NOMO-1 (cell line): Measurements from ENCODE around the gene ZNF536.

Source experiments
- DNase-seq, 2 experiments: peaks; one replicate each; lab custom pipeline; 2025; ENCODE audit not compliant: unreplicated experiment in 2 of 2; lab: John Stamatoyannopoulos, UW

ZNF536 gene

DNA sequence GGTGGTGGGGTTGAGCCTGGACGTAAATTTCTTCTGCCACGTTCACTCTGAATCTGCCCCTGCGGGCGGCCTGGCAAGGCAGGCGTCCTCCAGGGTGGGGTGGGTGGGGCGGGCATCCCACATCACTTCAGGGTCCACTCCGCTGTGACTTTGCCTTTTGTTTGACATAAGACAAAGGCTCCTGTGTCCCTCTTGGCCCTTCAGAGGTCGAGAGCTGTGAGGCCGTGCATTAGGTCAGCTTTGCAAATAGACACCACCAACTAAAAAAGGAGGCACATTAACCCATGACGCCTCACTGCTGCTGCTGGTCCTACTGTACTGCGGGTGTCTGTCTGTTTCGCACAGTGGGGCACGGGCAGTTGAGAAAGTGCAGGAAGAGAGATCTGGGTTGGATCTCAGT, 10.5 kb upstream of the ZNF536 start:
- no peak for DNase-seq

DNA sequence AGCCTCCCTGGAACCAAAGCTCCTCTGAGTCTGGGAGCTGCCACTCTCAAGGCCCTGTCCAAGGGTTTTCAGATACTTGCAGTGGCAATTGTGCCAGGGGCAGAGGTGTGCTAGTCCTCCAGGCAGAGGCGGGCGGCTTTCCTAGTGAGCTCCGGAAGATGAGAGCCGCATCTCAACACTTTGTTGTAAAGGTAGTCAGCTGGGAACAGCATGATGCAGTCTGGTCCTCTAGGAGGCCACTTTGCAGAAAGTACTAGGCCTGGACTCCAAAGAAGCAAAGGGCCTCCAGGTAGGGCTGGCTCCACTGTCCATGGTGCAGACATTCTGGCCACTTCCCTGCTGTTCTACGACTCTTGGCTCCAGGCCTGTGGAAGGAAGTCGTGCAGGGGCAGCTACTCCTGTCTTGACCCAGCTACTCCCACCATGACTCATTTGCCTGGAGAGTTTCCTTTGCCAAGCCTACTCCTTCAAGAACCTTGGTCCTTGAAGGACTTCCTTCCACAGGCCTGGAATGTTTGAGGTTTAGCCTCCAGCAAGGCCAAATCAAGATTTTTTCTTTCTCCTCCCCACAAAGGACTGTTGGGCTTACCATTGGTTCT, 9.9 kb upstream of the ZNF536 start:
- no peak for DNase-seq

DNA sequence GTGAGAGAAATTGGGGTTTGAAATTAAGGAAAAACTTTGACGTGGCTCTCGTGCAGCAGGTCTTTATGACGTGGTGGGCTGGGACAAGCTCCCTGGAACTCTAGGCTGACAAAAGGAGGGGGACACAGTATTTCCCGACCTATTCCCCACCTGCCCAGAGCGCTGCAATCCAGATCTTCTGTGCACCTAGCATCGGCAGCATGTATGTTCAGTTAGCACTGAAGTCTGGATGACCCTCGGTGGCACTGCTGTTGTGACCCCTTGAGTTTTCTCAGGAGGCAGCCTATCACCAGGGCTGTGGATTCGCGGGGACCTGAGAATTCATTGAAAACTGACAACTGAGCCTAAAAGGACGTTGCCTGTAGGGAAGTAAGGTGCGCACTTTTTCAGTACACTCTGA, 9.1 kb upstream of the ZNF536 start:
- DNase-seq, result no peak

DNA sequence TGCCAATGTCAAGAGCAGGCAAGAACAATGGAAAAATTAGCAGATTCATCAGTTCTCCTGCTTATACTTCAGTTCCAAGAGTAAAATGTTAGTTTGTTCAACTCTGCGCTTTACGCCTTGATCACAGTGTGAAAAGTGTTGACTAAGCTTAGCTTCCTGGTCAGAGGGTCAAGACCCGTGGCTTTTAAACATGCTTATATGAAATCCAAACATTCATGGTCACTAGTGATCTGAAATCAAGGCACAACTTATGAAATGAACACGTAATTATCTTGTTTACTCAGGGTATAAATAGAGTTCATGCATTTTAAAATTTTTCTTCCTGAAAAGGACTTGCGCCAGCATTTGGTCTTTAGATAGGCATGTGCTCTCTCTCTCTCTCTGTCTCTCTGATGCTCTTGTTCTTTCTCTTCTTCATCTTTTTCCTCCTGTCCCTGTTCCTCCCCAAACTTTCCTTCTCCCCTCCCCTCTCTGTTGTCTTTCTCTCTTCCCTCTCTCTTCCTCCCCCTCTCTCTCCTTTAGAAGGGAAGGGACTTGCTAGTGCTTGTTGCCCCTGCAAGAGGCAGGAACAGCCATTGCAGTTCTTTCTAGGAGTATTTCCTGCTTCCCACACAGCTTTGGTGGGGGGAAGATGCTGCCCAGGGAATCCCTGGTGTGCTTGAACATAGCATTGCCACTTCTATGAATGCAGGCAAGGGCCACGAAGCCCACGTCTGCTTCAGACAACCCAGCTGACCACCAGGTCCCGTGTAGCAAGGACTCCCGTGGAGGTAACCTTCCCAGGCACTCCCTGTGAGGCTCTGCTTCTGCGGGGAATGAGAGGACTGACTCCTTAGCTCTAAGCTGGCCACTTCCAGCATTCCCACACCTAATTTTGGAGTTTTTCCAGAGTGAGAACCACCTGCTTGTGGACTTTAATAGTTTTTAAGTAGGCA, 7.1 kb upstream of the ZNF536 start:
- DNase-seq, result no peak

DNA sequence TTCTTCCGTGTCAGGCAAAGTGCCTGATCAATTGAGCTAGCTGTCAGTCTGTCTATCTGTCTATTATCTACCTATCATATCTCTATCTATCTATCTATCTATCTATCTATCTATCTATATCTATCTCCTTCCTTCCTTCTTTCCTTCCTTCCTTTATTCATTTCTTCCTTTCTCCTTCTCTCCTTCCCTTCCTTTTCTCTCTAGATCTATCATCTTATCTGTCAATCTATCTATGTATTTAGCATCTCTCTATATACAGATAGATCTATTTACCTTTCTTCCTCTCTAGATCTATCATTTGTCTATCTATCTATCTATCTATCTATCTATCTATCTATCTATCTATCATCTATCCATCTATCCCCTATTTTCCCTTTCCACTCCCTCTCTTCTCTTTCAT, 5.9 kb upstream of the ZNF536 start:
- DNase-seq, result no peak

DNA sequence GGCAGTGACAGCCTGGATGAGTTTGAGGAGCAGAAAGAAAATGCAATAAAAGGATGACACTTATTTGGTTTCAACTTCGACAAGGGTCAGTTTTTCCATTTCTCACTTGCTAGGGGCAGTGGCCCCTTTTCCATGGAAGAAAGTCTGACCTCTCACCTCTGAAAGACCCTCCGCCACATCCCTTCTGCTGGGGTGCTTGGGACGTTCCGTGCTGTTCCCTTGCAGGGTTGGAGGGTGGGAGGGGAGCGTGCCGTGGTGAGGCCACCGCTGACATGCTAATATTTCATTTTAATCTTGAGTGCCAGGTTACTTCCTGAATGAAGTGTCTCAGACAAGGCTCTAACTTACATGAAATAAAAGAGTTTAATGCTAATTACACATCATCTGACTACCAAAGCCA, 5.2 kb upstream of the ZNF536 start:
- no peak for DNase-seq

DNA sequence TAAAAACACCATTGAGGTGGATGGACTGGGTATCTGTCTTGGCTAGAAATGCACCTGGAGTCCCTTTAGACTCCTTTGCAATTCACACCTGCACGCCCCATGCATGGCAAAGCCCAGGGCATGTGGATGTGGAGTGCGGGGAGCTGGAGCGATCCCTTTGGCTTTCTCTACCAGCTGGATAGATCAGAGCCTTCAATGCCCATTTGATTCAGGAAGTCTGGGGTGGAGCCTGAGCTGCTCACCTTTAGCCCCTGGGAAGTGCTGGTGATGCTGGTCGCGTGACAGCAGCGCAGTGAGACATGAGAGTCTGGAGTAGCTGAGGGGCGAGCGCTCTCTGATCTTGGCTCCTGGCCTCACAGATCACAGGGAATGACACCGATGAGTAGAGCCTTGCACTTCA, 4.8 kb upstream of the ZNF536 start:
- DNase-seq, result no peak

DNA sequence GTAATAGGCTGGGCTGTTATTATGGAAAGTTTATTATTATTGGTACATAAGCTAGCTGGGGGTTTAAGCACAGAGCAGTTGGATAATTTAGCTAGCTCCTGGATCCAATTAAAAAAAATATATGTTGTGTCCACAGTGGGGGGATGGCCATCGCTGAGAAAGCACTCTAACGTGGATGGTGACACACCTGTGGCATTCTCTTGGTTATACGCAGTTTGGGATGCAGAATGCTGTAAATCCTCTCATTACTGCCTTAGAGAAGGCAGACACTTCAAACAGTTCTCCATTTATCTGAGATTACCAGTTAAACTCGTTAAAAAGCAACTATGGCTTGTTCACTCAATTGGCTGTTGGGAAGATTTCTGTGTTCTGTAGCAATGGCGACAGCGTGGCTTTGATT, 2.4 kb upstream of the ZNF536 start:
- DNase-seq, result no peak

DNA sequence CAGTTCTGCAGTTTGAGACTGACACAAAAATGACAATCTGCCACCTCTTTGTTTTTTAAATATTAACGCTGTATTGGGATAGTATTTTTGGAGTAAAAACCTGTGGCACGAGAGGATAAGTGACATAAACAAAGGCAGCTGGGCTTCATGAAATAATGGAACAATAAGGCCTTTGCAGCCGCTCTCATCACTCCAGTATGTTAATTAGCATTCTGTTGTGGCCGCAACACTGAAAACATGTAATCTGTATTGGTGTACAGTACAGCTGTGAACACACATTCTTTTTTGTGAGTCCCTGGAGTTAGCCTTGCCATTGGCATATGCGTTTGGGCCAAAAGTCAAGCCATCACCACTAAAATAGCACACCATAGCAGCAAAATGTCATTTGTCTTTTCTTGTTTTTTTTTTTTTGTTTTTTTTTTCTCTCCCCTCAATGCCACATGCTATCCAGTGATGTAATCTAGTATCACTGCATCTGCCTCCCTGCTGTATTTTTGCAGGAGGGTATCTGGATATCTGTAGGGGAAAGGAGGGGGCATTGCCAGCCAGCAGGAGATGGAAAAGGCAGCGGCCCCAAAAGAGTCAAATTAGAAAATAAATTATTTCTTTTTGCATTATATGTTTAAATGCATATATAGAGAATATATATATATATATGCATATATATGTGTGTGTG, 885 bp upstream of the ZNF536 start:
- DNase-seq, result no peak

DNA sequence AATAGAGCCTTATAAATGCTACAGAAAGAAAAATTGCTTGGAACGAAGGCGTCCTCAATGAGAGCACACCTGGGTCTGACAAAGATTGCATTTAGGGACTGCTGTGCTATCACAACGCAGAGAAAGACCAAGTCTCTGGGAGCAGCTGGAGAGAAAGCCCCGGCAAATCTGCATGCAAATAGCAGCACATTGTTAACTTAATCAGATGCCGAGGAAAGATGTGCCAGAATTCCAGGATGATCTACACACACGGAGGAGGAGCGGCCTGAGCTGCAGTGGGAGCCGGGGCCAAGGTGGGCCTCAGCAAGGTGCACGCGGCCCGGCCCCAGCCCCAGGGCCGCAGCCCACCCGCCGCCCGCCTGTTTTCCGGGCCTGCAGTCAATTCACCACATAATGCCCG, 1.4 kb downstream of the ZNF536 start:
- DNase-seq, result no peak

DNA sequence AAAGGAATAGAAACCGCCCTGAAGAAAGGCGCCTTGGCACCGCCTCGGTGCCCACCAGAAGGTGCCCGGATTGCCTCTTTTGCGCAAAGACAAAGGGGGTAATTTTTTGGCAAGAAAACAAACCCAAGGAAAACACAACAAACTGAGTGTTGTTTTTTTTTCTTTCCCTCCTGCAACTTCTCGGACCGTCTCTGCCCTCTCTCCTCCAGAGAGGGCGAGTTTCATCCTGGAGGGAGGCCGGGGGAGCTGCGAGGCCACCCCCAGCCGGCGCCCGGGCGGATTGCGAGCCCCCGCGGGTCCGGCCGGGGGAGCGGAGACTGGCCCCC, 2.3 kb downstream of the ZNF536 start:
- DNase-seq, result no peak

DNA sequence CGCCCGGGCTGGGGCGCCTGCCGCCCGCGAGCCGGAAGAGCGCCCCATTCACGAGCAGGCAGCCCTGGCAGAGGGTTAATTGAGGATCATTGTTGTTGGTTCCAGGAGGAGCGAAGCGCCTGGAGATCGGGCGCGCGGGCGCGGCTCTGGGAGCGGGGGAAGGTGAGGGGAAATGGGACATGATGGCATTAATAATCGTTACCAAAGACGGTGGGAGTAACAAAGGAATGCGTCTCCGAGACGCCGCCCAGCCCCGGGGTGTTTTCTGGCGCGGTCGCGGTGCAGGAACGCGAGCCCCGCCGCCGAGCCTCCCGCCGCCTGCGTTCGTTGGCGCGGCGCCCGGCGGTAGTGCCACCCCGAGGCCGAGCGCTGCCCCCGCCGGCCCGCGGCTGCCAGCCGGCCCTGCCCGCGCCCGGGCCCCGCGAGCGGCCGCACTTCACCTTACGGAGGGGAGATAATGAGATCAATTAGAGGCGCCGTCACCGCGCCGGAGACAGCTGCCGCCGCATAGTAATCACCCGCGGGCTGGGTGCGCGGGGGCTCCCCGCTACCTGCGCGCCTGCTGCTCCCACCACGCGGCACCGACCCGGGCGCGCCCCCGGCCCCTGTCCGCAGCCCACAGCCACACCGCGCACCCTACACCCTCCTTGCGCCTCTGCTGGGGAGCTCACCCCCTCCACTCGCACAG, 2.8 kb downstream of the ZNF536 start:
- DNase-seq, result no peak

DNA sequence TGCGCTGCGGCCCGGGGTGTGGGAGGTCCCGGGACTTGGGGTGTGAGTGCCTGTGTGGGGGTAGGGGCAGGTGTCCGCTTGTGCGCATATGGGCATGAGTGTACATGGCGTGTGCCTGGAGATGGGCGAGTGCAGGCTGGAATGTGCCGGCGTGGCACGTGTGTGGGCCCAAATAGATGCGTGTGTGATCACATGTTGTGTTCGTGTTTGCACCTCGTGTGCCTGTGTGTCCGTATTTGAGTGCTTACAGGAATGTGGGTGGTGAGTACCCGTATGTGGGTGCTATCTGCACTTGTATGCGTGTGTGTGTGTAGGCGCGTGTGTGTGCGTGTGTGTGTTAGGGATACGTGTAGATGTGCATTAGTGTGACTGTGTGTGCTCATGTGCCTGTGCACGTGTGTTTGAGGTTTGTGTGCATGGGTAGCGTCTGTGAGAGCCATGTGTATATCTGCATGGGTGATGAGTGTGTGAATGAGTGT, 3.4 kb downstream of the ZNF536 start:
- DNase-seq, result no peak

DNA sequence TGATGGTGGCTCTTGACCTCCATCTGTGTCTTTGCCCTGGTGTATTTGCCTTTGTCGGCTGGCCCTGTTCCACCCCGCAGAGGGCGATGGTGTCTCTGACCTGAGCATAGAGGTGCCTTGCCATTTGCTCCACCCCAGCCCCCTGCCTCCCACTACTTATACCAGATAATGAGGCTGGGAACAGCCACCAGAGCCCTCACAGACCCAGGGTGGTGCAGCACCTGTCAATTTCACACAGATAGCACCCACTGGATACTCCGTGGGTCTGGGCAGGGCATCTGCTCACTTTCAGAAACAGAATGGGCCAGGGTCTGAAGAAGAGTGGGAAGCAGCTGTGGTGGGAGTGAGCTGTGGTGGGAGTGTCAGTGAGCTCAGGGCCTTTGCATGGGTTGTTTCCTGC, 4.1 kb downstream of the ZNF536 start:
- DNase-seq, result no peak

DNA sequence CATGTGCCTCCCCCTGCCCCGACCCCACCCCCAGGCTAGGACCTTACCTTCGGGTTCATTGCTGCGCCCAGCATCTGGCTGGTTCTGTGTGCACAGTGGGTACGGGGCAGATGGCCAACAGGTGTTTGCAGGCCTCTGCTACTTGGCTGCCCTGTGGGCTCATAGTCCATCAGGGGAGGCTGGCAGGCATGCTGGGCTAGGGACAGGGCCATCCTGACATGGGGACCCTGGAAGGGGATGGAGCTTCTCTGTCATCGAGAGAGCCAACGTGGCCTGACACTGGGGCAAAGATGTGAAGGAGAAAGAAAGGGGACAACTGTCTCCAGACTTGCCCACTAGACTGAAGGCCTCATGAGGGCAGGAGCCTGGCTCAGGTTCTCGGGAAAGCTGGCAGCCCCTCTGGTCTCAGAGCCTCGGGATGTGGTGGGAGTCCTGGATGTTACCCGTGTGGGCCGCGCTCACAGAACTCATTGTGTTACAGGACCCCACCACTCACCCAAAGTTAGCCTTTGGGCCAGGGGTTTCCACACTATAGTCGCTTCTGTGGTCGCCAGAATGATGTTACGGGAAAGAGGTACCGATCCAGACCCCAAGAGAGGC, 4.7 kb downstream of the ZNF536 start:
- no peak for DNase-seq

DNA sequence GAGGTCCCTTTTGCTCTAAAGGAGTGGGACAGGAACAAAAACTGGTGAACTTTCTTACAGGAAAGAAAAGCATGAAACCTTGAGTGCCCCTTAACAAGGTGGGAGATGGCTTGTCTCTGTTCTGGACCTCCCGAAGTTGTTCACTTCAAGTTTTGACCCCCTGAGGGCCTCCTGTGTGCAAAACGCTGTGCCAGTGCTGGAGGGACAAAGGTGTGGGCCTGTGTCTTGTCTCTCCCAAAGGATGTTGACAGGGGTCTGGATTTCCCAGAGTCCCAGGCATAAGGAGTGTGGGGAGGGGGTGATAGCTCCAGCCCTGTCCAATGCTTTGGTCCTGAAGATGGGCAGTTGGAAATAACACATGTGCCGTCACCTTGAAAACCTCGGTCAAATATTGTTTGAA, 6.5 kb downstream of the ZNF536 start:
- no peak for DNase-seq

DNA sequence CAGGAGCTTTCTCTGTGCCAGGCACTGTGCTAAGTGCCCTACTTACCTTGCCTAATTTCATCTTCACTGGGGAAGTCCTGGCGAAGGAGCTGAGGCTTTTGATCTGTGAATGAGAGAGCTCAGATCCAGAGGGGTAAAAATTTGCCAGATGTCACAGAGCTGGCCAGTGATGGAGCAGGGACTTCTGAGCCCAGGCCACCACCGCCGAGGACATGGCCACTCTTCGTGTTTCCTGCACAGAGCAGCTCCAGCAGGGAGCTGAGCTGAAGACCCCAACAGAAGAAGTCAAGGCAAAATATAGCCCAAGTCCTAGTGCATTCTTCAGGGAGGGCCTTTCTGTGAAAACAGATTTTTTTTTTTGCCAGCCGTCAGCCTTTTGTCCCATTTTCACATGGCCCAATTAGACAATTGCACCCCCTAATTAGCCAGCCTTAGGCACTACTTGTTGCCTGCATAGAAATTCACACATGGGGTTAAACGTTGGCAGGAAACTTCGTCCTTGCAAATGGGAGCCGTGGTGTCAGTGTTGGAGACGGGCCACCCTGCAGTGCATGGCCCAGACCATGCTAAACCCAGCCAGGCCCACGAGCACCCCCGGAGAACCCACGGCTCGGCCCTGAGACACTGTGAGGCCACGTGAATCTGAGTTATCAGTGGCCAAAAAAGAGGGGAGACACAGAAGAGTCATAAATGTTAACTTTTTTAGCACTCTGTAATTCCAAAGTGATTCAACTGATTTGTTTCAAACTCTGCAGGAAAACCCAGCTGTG, 7.8 kb downstream of the ZNF536 start:
- no peak for DNase-seq

DNA sequence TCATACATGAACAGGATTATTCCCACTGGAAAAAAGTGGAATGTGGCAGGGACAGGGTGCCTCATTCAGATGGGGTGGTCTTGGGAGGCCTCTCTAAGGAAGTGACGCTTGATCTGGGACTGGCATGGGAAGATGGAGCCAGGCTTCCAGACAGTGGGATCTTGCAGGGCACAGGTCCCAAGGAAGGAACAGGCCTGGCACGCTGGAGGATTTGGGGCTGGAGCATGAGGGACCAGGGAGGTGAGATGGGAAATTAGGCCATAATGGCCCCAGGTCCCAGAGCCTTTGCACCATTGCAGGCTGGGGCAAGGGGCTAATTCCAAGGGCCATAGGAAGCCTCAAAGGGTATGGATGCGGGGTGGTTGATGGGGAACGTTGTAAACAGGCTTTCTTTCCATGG, 9.2 kb downstream of the ZNF536 start:
- no peak for DNase-seq

DNA sequence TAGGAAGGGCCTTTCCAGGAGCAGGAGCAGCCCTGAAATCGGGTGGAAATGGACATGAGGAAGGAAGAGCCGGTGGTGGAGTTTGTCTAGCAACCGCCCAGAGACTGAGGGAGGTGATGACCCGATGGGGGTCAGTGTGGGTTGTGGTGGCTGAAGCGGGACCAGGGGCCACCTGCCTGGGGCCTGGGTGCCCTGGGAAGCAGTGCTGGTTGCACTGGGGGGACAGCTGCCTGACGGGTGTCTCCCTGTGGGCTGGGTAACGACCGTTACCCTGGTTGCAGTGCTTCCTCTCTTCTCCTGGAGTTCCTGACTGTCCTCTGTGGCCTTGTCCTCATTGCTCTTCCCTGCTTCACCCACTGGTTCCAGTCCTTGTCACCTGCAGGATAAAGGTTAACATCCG, 13.0 kb downstream of the ZNF536 start:
- DNase-seq, result no peak

DNA sequence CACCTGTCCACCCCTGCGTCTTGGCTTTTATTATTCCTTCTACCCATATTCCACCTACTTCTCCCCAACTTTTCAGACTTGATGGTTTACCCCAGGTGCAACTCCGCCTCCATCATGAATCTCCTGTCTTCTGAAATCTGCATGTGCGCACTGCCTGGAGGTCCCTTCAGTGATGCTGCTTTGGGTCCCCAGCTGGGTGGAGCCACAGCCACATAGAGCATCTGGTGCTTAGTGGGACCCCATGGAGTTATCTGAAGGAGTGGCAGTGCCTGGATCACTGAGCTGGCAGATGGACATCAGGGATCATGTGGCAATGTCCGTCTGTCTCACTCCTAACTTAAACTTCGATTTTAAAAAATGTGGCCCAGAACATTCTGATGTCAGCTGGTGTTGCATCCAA, 13.5 kb downstream of the ZNF536 start:
- no peak for DNase-seq
